ENCODE measurements around the gene OR6X1. TPM values are rescaled to one million over a fixed set of nuclear protein-coding genes. Genes with fewer than 3 reads are reported as not detected.

OR6X1 gene
- total RNA-seq, 1 experiment from 2014 or later, result not detected

DNA sequence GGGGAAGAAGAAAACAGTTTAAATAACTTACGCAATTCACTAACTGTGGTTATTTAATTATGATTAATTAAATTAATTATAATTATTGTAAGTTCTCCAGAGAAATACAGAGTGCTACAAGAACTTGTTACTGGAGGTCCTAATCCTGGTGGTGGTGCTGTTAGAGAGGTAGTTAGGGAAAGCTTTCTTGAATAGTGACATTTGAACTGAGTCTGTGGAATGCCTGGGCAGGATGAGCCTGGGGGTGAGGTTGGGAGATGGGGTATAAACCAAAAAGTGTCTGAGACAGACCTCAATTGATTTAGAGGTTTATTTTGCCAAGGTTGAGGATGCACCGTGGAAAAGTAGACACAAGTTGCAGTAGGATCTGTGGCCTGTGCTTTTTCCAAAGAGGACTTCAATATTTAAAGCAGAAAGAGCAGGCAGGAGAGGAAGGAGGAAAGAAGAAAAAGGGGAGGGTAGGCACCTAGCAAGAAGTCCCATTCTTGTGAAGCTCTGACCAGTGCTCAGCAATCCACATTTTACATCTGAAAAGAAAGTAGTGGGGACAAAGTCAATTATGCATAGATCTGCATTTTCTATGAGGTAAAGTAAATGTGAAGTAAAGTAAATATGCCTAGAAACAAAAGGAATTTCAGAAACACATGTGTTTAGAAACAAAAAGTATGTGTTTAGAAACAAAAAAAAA is 8.4 kb downstream of the OR6X1 start:
- DNase-seq, result peak; percentile 45
- Histone ChIP-seq H3K27me3 (ENCODE audit: insufficient read depth, low read length) (no peaks in the 10 kb centered on the region), H2BK15ac (ENCODE audit: low read depth, low read length) (no peak overlapping the region), H3K23ac (ENCODE audit: insufficient read length, low read depth, low read length) (no peak overlapping the region), H2BK20ac (ENCODE audit: low read depth, low read length, poor library complexity, severe bottlenecking) (no peak overlapping the region), H3K4me2 (ENCODE audit: insufficient read depth, insufficient read length, low read length) (peak overlapping the region; percentile 80), H3K79me1 (ENCODE audit: insufficient read depth, low read depth, low read length, poor library complexity, severe bottlenecking) (no peaks in the 10 kb centered on the region), H2BK12ac (ENCODE audit: insufficient read length, low read depth, low read length) (no peak overlapping the region), H3K4ac (ENCODE audit: low read depth, low read length) (no peak overlapping the region), H4K8ac (replicated peaks; ENCODE audit: insufficient read length, low read depth, low read length) (no peak overlapping the region), H3K4me1 (ENCODE audit: insufficient read depth, low read length) (peaks cover 6% of the 10 kb centered on the region; the same call in 1 of the 2 replicates), H3K23me2 (ENCODE audit: insufficient read length, low read depth, low read length, poor library complexity, severe bottlenecking) (peaks cover 3% of the 10 kb centered on the region), H2BK5ac (ENCODE audit: insufficient read length, low read length) (no peak overlapping the region), H3K18ac (ENCODE audit: insufficient read length, low read depth, low read length) (no peak overlapping the region), H3K27ac (ENCODE audit: insufficient read length, low read depth, low read length) (peak overlapping the region; percentile 84), H4K20me1 (ENCODE audit: control insufficient read depth, insufficient read depth, insufficient read length) (no peaks in the 10 kb centered on the region), H2AFZ (ENCODE audit: low read length) (no peak overlapping the region), H3T11ph (ENCODE audit: low read length) (no peak overlapping the region), H2BK120ac (ENCODE audit: low read depth, low read length, poor library complexity, severe bottlenecking) (no peak overlapping the region), H3K9me3 (ENCODE audit: control insufficient read depth, low read depth, low read length) (no peaks in the 10 kb centered on the region), H4K5ac (ENCODE audit: insufficient read length, low read depth, low read length) (no peak overlapping the region), H2AK5ac (ENCODE audit: insufficient read length, low read length) (no peak overlapping the region), H3K14ac (ENCODE audit: insufficient read depth, low read length) (no peak overlapping the region), H4K91ac (ENCODE audit: insufficient read length, low read depth, low read length) (no peak overlapping the region), H3K9ac (ENCODE audit: extremely low read depth, insufficient read length, low read length) (no peak overlapping the region), H3K79me2 (ENCODE audit: insufficient read depth, low read length) (peaks cover 1% of the 10 kb centered on the region; the same call in 1 of the 2 replicates), H3K56ac (ENCODE audit: insufficient read length, low read depth, low read length) (no peak overlapping the region)
- Mint-ChIP-seq H3K36me3 (ENCODE audit: insufficient read depth in 1 of 3, low read depth in 3 of 3) (peaks cover 17 to 32% (median 19%) of the 10 kb centered on the region in 3 experiments), H3K4me3 (peak overlapping the region; percentile 16 to 63), H3K27ac (peak overlapping the region; percentile 66 to 99 (median 95)), H3K9me3 (peaks cover 24 to 30% of the 10 kb centered on the region in 2 experiments; a peak in 4 of 5 replicates), H3K27me3 (ENCODE audit: low read depth) (no peaks in the 10 kb centered on the region), H3K4me1 (peaks cover 43% of the 10 kb centered on the region in 2 experiments)
- WGBS (ENCODE audit: extremely low coverage, insufficient read length, low lambda C conversion rate), result no CpG with 5 or more reads among the region's 2 CpGs
- TF ChIP-seq, protein P1, sequence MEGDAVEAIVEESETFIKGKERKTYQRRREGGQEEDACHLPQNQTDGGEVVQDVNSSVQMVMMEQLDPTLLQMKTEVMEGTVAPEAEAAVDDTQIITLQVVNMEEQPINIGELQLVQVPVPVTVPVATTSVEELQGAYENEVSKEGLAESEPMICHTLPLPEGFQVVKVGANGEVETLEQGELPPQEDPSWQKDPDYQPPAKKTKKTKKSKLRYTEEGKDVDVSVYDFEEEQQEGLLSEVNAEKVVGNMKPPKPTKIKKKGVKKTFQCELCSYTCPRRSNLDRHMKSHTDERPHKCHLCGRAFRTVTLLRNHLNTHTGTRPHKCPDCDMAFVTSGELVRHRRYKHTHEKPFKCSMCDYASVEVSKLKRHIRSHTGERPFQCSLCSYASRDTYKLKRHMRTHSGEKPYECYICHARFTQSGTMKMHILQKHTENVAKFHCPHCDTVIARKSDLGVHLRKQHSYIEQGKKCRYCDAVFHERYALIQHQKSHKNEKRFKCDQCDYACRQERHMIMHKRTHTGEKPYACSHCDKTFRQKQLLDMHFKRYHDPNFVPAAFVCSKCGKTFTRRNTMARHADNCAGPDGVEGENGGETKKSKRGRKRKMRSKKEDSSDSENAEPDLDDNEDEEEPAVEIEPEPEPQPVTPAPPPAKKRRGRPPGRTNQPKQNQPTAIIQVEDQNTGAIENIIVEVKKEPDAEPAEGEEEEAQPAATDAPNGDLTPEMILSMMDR (conservative IDR thresholded peaks at IDR 0.05), result peak; percentile 38; the same call in 1 of the 3 replicates
